ENCODE results near the gene RAMP1. TPM values are rescaled to one million over a fixed set of nuclear protein-coding genes. Genes with fewer than 3 reads are reported as not detected.

The RAMP1 gene
- total and polyA plus RNA-seq, 2 experiments from 2014 or later, result 5.6 to 5.7 TPM

DNA sequence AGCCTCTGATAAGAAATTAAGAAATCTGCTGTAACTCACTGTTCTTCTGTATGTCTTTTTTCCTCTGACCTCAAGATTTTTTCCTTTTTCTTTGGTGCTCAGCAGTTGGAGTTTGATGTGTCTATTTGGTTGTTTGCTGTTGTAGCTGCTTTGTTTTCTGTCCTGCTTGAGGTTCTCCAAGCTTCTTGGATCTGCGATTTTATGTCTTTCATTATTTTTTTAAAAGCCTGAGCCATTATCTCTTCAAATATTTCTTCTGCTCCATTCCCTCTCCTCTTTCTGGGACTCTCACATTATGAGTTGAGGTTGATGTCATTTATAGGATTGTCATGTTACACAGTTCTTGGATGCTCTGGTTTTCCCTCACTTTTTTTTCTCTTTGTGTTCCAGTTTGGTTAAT lies 47.7 kb downstream of the RAMP1 start:
- no peaks in the 10 kb centered on the region for H3K27me3 ChIP-seq
- no peaks in the 10 kb centered on the region for H3K36me3 ChIP-seq
- peaks cover 6% of the 10 kb centered on the region for H3K4me1 ChIP-seq (ENCODE audit: low read depth)
- no peak for DNase-seq (ENCODE audit: low read depth in 1 of 2, low spot score in 1 of 2)
- TF ChIP-seq, protein P1, sequence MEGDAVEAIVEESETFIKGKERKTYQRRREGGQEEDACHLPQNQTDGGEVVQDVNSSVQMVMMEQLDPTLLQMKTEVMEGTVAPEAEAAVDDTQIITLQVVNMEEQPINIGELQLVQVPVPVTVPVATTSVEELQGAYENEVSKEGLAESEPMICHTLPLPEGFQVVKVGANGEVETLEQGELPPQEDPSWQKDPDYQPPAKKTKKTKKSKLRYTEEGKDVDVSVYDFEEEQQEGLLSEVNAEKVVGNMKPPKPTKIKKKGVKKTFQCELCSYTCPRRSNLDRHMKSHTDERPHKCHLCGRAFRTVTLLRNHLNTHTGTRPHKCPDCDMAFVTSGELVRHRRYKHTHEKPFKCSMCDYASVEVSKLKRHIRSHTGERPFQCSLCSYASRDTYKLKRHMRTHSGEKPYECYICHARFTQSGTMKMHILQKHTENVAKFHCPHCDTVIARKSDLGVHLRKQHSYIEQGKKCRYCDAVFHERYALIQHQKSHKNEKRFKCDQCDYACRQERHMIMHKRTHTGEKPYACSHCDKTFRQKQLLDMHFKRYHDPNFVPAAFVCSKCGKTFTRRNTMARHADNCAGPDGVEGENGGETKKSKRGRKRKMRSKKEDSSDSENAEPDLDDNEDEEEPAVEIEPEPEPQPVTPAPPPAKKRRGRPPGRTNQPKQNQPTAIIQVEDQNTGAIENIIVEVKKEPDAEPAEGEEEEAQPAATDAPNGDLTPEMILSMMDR (IDR thresholded peaks at IDR 0.05; ENCODE audit: low read depth, low read length), result no peak
- no peak overlapping the region for H3K4me3 ChIP-seq
- no peak overlapping the region for H3K27ac ChIP-seq
- H3K9me3 ChIP-seq (ENCODE audit: low read depth), result no peaks in the 10 kb centered on the region

DNA sequence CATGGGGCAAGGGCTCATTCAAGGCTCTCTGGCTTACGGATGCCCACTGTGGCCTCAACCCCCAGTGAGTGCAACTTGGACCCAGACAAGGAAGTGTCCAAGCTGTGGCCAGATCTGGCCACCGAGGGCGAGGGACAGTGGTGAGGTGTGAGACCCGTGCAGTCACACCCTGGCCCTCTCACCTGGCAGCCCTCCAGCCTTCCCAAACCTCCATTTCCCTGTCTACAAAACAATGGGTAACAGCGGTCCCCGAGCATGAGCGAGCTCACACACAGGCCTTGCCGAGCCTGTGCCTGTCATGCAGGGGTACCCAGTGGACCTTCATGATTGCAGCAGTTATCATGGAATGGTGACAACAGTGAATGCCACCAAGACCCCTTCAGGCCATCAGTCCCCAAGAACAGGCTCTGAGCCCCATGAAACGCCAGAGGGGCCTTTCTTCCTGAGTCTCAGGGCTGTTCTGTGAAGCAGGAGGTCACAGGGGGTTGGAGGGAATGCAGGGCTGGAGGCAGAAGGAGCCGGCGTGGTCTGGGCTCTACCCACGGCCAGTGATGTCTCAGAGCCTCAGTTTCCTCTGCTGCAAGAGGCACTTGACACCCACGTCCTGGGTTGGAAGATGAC lies 49.8 kb downstream of the RAMP1 start:
- DNase-seq (ENCODE audit: low read depth in 1 of 2, low spot score in 1 of 2), result no peak
- Histone ChIP-seq H3K36me3 (no peaks in the 10 kb centered on the region), H3K4me1 (ENCODE audit: low read depth) (peaks cover 6% of the 10 kb centered on the region), H3K9me3 (ENCODE audit: low read depth) (no peaks in the 10 kb centered on the region), H3K4me3 (no peak overlapping the region), H3K27me3 (no peaks in the 10 kb centered on the region), H3K27ac (no peak overlapping the region)
- TF ChIP-seq, protein P1 (IDR thresholded peaks at IDR 0.05; ENCODE audit: low read depth, low read length), result no peak

DNA sequence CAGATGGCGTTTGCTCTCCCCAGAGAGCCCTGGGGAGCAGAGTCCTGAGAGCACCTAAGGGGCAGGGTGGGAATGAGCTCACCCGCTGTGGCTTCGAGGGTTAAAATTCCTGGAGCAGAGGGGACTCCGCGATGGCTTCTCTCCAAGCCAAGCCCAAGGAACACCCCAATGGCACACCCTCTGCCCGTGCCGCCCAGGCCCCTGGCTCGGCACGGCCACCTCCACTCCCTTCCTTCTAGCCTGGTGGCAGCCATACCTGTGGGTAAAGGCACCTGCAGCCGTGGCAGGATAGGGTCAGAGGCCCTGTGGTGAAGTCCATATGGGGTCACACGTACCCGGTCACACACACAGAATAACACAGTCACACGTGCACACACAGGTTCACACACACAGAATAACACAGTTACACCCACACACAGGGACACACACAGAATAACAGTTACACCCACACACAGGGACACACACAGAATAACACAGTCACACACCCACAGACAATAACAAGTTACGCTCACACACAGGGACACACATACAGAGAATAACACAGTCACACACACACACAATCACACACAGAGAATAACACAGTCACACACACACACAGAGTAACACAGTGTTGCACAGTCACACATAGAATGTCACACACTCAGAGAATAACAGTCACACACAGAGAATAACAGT lies 50.5 kb downstream of the RAMP1 start:
- TF ChIP-seq, protein P1 (IDR thresholded peaks at IDR 0.05; ENCODE audit: low read depth, low read length), result no peak
- no peak for DNase-seq (ENCODE audit: low read depth in 1 of 2, low spot score in 1 of 2)
- no peaks in the 10 kb centered on the region for H3K36me3 ChIP-seq
- no peak overlapping the region for H3K4me3 ChIP-seq
- peaks cover 3% of the 10 kb centered on the region for H3K4me1 ChIP-seq (ENCODE audit: low read depth)
- no peaks in the 10 kb centered on the region for H3K27me3 ChIP-seq
- H3K9me3 ChIP-seq (ENCODE audit: low read depth), result no peaks in the 10 kb centered on the region
- H3K27ac ChIP-seq, result no peak overlapping the region

DNA sequence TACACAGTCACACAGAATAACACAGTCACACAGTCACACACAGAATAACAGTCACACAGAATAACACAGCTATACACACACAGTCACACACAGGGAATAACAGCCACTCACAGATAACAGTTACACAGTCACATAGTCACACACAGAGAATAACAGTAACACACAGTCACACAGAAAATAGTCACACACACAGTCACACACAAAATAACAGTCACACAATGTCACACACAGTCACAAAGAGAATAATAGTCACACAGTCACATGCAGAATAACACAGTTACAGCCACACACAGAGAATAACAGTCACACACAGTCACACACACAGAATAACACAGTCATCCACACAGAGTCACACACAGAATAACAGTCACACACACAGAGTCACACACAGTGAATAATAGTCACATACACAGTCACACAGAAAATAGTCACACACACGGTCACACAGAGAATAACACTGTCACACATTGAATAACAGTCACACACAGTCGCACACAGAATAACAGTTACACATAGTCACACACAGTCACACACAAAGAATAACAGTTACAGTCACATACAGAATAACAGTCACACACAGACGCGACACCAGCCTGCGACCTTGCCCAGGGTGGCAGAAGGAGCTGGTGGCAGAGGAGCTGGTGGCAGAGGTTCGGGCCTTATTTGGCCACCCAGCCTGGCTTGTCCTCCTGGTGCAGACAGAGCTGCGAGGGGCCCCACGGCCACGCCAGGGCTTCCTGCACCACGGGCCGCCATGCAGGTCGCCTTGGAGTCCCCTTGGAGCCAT lies 51.3 kb downstream of the RAMP1 start:
- no peaks in the 10 kb centered on the region for H3K27me3 ChIP-seq
- TF ChIP-seq, protein P1 (IDR thresholded peaks at IDR 0.05; ENCODE audit: low read depth, low read length), result no peak
- H3K4me1 ChIP-seq (ENCODE audit: low read depth), result no peaks in the 10 kb centered on the region
- no peak overlapping the region for H3K4me3 ChIP-seq
- H3K9me3 ChIP-seq (ENCODE audit: low read depth), result no peaks in the 10 kb centered on the region
- no peaks in the 10 kb centered on the region for H3K36me3 ChIP-seq
- no peak for DNase-seq (ENCODE audit: low read depth in 1 of 2, low spot score in 1 of 2)
- no peak overlapping the region for H3K27ac ChIP-seq

DNA sequence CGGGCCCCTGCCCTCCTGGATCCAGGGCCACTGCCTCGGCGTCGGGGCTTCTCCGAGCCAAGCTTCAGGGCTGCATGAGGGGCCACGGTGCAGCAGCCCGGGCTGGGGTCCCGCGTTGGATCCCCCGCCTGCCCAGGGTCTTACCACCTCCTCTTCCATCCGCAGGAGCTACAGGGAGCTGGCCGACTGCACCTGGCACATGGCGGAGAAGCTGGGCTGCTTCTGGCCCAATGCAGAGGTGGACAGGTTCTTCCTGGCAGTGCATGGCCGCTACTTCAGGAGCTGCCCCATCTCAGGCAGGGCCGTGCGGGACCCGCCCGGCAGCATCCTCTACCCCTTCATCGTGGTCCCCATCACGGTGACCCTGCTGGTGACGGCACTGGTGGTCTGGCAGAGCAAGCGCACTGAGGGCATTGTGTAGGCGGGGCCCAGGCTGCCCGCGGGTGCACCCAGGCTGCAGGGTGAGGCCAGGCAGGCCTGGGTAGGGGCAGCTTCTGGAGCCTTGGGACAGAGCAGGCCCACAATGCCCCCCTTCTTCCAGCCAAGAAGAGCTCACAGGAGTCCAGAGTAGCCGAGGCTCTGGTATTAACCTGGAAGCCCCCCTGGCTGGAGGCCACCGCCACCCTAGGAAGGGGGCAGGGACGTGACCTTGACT lies 52.1 kb downstream of the RAMP1 start:
- H3K4me3 ChIP-seq, result no peak overlapping the region
- DNase-seq (ENCODE audit: low read depth in 1 of 2, low spot score in 1 of 2), result no peak
- H3K4me1 ChIP-seq (ENCODE audit: low read depth), result no peaks in the 10 kb centered on the region
- TF ChIP-seq, protein P1 (IDR thresholded peaks at IDR 0.05; ENCODE audit: low read depth, low read length), result no peak
- no peaks in the 10 kb centered on the region for H3K9me3 ChIP-seq (ENCODE audit: low read depth)
- no peaks in the 10 kb centered on the region for H3K36me3 ChIP-seq
- H3K27ac ChIP-seq, result no peak overlapping the region
- no peaks in the 10 kb centered on the region for H3K27me3 ChIP-seq

Measured in cardiac muscle cell (in vitro differentiated cells and primary cell).